Endothelial cell (in vitro differentiated cells): Measurements from ENCODE around the gene SVOP. TPM values are rescaled to one million over a fixed set of nuclear protein-coding genes. Genes with fewer than 3 reads are reported as not detected.

Experiments
- DNase-seq: peaks from one replicate; pipeline ENCODE4 v3.0.0; 2021; ENCODE audit warnings: low spot score
- H3K27ac Mint-ChIP-seq: one replicate; pipeline ENCODE4 v1.8.0; 2021; ENCODE audit warnings: mixed read lengths, inconsistent platforms; ENCODE audit not compliant: unreplicated experiment
- H3K27me3 Mint-ChIP-seq: one replicate; pipeline ENCODE4 v1.8.0; 2021; ENCODE audit warnings: mild to moderate bottlenecking, moderate library complexity, mixed read lengths, inconsistent platforms; ENCODE audit not compliant: unreplicated experiment
- H3K36me3 Mint-ChIP-seq: one replicate; pipeline ENCODE4 v1.8.0; 2021; ENCODE audit warnings: mild to moderate bottlenecking, low read depth, mixed read lengths, inconsistent platforms; ENCODE audit not compliant: unreplicated experiment
- H3K4me1 Mint-ChIP-seq: one replicate; pipeline ENCODE4 v1.8.0; 2021; ENCODE audit warnings: mild to moderate bottlenecking, mixed read lengths, inconsistent platforms; ENCODE audit not compliant: unreplicated experiment
- H3K4me3 Mint-ChIP-seq: one replicate; pipeline ENCODE4 v1.8.0; 2021; ENCODE audit warnings: mild to moderate bottlenecking, mixed read lengths, inconsistent platforms; ENCODE audit not compliant: unreplicated experiment
- H3K9me3 Mint-ChIP-seq: one replicate; pipeline ENCODE4 v1.8.0; 2021; ENCODE audit warnings: mixed read lengths, inconsistent platforms; ENCODE audit not compliant: unreplicated experiment
- total RNA-seq: library from RNA; stranded (reverse); fragmentation: NEBNext Ultra II Directional; extraction: Animal tissue kit (Norgen Biotek cat#: 25700); gene quantifications from one replicate; pipeline ENCODE4 v1.2.1, GENCODE V29; 2021; ENCODE audit not compliant: unreplicated experiment
- TF ChIP-seq, protein P1 (sequence below): fragments of 200-600 bp; sonication (generic); IDR thresholded peaks from one replicate; pipeline ENCODE4 v1.5.0; 2021; ENCODE audit warnings: antibody characterized with exemption; ENCODE audit not compliant: unreplicated experiment

SVOP gene
- total RNA-seq, 1 donor from 2014 or later = 0.15 TPM

DNA sequence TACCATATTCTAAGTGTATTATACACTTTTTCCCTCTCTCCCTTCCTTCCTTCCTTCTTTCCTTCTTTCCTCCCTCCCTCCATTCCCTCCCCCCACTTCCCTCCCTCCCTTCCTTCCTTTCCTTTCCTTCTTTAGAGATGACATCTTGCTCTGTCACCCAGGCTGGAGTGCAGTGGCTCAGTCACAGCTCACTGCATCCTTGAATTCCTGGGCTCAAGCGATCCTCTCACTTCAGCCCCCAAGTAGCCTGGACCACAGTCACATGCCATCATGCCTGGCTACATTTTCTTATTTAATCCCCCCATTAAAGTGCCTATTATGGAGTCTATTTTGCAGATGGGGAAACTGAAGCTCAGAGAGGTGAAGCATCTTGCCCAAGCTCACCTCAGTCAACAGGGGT lies 55.0 kb downstream of the SVOP start:
- Mint-ChIP-seq H3K27me3 (no peaks in the 10 kb centered on the region), H3K4me3 (no peak overlapping the region), H3K9me3 (no peaks in the 10 kb centered on the region), H3K4me1 (no peaks in the 10 kb centered on the region), H3K27ac (no peak overlapping the region), H3K36me3 (peaks cover 3% of the 10 kb centered on the region)
- no peak for DNase-seq
- TF ChIP-seq, protein P1, sequence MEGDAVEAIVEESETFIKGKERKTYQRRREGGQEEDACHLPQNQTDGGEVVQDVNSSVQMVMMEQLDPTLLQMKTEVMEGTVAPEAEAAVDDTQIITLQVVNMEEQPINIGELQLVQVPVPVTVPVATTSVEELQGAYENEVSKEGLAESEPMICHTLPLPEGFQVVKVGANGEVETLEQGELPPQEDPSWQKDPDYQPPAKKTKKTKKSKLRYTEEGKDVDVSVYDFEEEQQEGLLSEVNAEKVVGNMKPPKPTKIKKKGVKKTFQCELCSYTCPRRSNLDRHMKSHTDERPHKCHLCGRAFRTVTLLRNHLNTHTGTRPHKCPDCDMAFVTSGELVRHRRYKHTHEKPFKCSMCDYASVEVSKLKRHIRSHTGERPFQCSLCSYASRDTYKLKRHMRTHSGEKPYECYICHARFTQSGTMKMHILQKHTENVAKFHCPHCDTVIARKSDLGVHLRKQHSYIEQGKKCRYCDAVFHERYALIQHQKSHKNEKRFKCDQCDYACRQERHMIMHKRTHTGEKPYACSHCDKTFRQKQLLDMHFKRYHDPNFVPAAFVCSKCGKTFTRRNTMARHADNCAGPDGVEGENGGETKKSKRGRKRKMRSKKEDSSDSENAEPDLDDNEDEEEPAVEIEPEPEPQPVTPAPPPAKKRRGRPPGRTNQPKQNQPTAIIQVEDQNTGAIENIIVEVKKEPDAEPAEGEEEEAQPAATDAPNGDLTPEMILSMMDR = no peak

DNA sequence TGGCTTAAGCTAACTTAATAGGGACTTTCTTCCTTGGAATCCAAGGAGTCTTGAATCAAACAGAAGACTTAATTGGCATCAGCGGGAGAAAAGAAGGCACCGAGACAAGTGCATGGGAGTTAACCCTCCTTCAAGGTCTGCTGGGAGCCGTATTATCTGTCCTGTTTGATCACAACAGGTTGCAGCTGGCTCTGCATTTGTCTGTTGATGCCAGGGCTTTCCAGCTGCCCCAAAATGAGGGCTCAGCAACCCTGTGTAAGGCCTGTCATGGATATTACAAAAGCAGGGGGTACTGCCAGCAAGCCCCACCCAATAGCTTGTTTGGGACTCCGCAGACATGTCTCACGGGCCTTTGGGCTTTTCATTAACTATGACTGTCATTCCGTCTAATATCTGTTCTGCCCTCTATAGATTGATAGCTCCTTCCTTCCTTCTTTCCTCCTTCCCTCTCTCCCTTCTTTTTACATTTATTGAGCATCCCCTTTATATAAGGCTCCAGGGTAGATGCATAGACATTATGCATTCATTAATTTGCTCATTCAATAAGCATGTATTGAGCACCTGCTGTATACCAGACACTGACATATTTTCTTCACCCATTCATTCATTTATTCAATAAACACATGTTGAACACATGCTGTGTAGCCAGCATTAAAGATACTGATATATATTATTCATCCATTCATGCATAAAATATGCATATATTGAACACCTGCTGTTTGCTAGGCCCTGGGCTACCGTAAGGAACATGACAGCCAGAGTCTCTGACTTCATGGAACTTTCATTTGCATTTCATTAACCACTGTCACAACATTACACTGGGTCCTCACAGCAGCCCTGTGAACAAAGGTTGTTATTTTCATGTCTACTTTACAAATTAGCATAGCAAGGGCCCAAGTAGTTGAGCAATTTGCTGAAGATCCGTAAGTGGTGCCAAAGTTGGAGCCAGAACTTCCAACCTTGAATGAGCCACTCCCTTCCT lies 56.2 kb downstream of the SVOP start:
- no peaks in the 10 kb centered on the region for H3K9me3 Mint-ChIP-seq
- H3K4me1 Mint-ChIP-seq = no peaks in the 10 kb centered on the region
- H3K27me3 Mint-ChIP-seq = no peaks in the 10 kb centered on the region
- no peaks in the 10 kb centered on the region for H3K36me3 Mint-ChIP-seq
- TF ChIP-seq, protein P1 = no peak
- DNase-seq = no peak
- no peak overlapping the region for H3K4me3 Mint-ChIP-seq
- H3K27ac Mint-ChIP-seq = no peak overlapping the region

- no peak for DNase-seq
- Mint-ChIP-seq H3K27ac (no peak overlapping the region), H3K27me3 (no peaks in the 10 kb centered on the region), H3K36me3 (no peaks in the 10 kb centered on the region), H3K4me1 (no peaks in the 10 kb centered on the region), H3K4me3 (no peak overlapping the region), H3K9me3 (no peaks in the 10 kb centered on the region)
- TF ChIP-seq, protein P1 = no peak
Measured at GRCh38 chr12:108962256-108962655, 58.6 kb downstream of the SVOP start.

- DNase-seq = no peak
- TF ChIP-seq, protein P1 = no peak
- Mint-ChIP-seq H3K36me3 (no peaks in the 10 kb centered on the region), H3K27me3 (peaks cover 3% of the 10 kb centered on the region), H3K9me3 (no peaks in the 10 kb centered on the region), H3K27ac (no peak overlapping the region), H3K4me1 (no peaks in the 10 kb centered on the region), H3K4me3 (no peak overlapping the region)
Measured at GRCh38 chr12:108959748-108960655, 60.9 kb downstream of the SVOP start.
